SK-N-MC (cell line): ENCODE measurements around the gene GASK1B.

Source experiments
- EZH2 ChIP-seq: fragments of 200-600 bp; sonication (generic); IDR thresholded peaks from one replicate; pipeline ENCODE4 v1.6.1; 2017; ENCODE audit warnings: antibody characterized with exemption
- FOXP2 ChIP-seq: optimal IDR thresholded peaks from 2 replicates; pipeline ENCODE3; 2011; ENCODE audit warnings: mild to moderate bottlenecking, moderate library complexity; ENCODE audit not compliant: insufficient read depth; ENCODE audit errors: extremely low read length, control extremely low read depth
- POLR2AphosphoS5 ChIP-seq: IDR thresholded peaks from 2 replicates; pipeline ENCODE4 v1.6.1; 2012; ENCODE audit warnings: mild to moderate bottlenecking, low read depth, low read length, borderline replicate concordance

GRCh38 chr4:158217763-158218162, 44.9 kb upstream of the GASK1B start:
- TF ChIP-seq EZH2: no peak
- TF ChIP-seq POLR2AphosphoS5: no peak
- TF ChIP-seq FOXP2: no peak
